OCI-LY1 (cell line): ENCODE data around the gene LRP2.

Experiments
- H2AFZ ChIP-seq: fragments of 200-600 bp; sonication (generic), shearing (Covaris generic); 2 replicates; pipeline ENCODE4 v1.6.0; 2014; ENCODE audit warnings: antibody characterized with exemption, mild to moderate bottlenecking, low read length
- H3F3A ChIP-seq: fragments of 200-600 bp; sonication (generic), shearing (Covaris generic); 2 replicates; pipeline ENCODE4 v1.6.0; 2014; ENCODE audit warnings: mild to moderate bottlenecking, antibody characterized with exemption, low read length, moderate library complexity; ENCODE audit not compliant: insufficient read depth
- H3K27ac ChIP-seq: fragments of 200-600 bp; sonication (generic); 2 replicates; pipeline ENCODE4 v1.5.1; 2014; ENCODE audit warnings: low read length, mixed run types, mild to moderate bottlenecking, low read depth; ENCODE audit not compliant: poor library complexity, severe bottlenecking
- H3K27me3 ChIP-seq: fragments of 200-600 bp; sonication (generic); 2 replicates; pipeline ENCODE4 v1.6.0; 2014; ENCODE audit warnings: antibody characterized with exemption, mild to moderate bottlenecking, low read length, moderate library complexity; ENCODE audit not compliant: insufficient read depth
- H3K36me3 ChIP-seq: fragments of 200-600 bp; sonication (generic); 2 replicates; pipeline ENCODE4 v1.6.1; 2014; ENCODE audit warnings: mild to moderate bottlenecking, antibody characterized with exemption, low read length, moderate library complexity, mixed read lengths; ENCODE audit not compliant: insufficient read depth
- H3K4me1 ChIP-seq: fragments of 200-600 bp; sonication (generic); 2 replicates; pipeline ENCODE4 v1.5.1; 2014; ENCODE audit warnings: mild to moderate bottlenecking, low read length, moderate library complexity; ENCODE audit not compliant: insufficient read depth, severe bottlenecking
- H3K4me2 ChIP-seq: fragments of 200-600 bp; sonication (generic), shearing (Covaris generic); 2 replicates; pipeline ENCODE4 v1.6.1; 2014; ENCODE audit warnings: low read length
- H3K4me3 ChIP-seq: fragments of 200-600 bp; sonication (generic); 2 replicates; pipeline ENCODE4 v1.5.1; 2014; ENCODE audit warnings: low read length, low read depth, mild to moderate bottlenecking, mixed read lengths; ENCODE audit not compliant: poor library complexity, severe bottlenecking
- H3K79me2 ChIP-seq: fragments of 200-600 bp; shearing (Covaris generic); 2 replicates; pipeline ENCODE4 v1.6.1; 2016; ENCODE audit warnings: mixed run types, low read length, mixed read lengths; ENCODE audit not compliant: insufficient read depth
- H3K9ac ChIP-seq: fragments of 200-600 bp; sonication (generic), shearing (Covaris generic); 2 replicates; pipeline ENCODE4 v1.6.1; 2014; ENCODE audit warnings: mild to moderate bottlenecking, low read length, mixed read lengths
- H3K9me2 ChIP-seq: fragments of 200-600 bp; sonication (generic), shearing (Covaris generic); 2 replicates; pipeline ENCODE4 v1.6.1; 2014; ENCODE audit warnings: low read depth, mild to moderate bottlenecking, low read length, mixed read lengths
- H3K9me3 ChIP-seq: fragments of 200-600 bp; shearing (Covaris generic); 2 replicates; pipeline ENCODE4 v1.6.1; 2014; ENCODE audit warnings: low read length, mixed read lengths
- H4K20me1 ChIP-seq: fragments of 200-600 bp; sonication (generic), shearing (Covaris generic); 2 replicates; pipeline ENCODE4 v1.6.0; 2016; ENCODE audit warnings: mild to moderate bottlenecking, low read length; ENCODE audit not compliant: insufficient read depth
- CTCF ChIP-seq: fragments of 200-600 bp; sonication (generic), shearing (Covaris generic); IDR thresholded peaks from 2 replicates; pipeline ENCODE4 v1.5.1; 2017; ENCODE audit warnings: mild to moderate bottlenecking, antibody characterized with exemption, low read length, moderate library complexity, mixed read lengths
- EZH2 ChIP-seq: fragments of 200-600 bp; sonication (generic), shearing (Covaris generic); IDR thresholded peaks from 2 replicates; pipeline ENCODE4 v1.8.0; 2017; ENCODE audit warnings: borderline replicate concordance, mixed run types, mild to moderate bottlenecking, antibody characterized with exemption, low read length, moderate library complexity, mixed read lengths

The LRP2 gene

GRCh38 chr2:169089182-169089581 lies 273.2 kb downstream of the LRP2 start:
- Histone ChIP-seq H3K4me3 (no peak overlapping the region), H2AFZ (no peak overlapping the region), H3K79me2 (no peaks in the 10 kb centered on the region), H3K9ac (no peak overlapping the region), H3K9me3 (no peaks in the 10 kb centered on the region), H3F3A (no peaks in the 10 kb centered on the region), H3K36me3 (no peaks in the 10 kb centered on the region), H4K20me1 (no peaks in the 10 kb centered on the region), H3K4me2 (no peak overlapping the region), H3K27me3 (no peaks in the 10 kb centered on the region; the same call in 1 of the 2 replicates), H3K4me1 (no peaks in the 10 kb centered on the region), H3K27ac (no peak overlapping the region), H3K9me2 (no peaks in the 10 kb centered on the region)
- TF ChIP-seq CTCF: no peak
- no peak for TF ChIP-seq EZH2

GRCh38 chr2:169087757-169088379 lies 274.5 kb downstream of the LRP2 start:
- Histone ChIP-seq H2AFZ (no peak overlapping the region), H3K27me3 (no peaks in the 10 kb centered on the region; the same call in 1 of the 2 replicates), H3K79me2 (no peaks in the 10 kb centered on the region), H3K4me1 (no peaks in the 10 kb centered on the region), H3K4me3 (no peak overlapping the region), H3K9me3 (no peaks in the 10 kb centered on the region), H3K9ac (no peak overlapping the region), H3F3A (no peaks in the 10 kb centered on the region), H3K9me2 (no peaks in the 10 kb centered on the region), H3K4me2 (no peak overlapping the region), H3K36me3 (no peaks in the 10 kb centered on the region), H3K27ac (no peak overlapping the region), H4K20me1 (no peaks in the 10 kb centered on the region)
- TF ChIP-seq EZH2 (no peak), CTCF (no peak)

GRCh38 chr2:169086893-169087467 lies 275.4 kb downstream of the LRP2 start:
- Histone ChIP-seq H3K9ac (no peak overlapping the region), H2AFZ (no peak overlapping the region), H3K9me2 (no peaks in the 10 kb centered on the region), H3K9me3 (no peaks in the 10 kb centered on the region), H3K79me2 (no peaks in the 10 kb centered on the region), H3F3A (no peaks in the 10 kb centered on the region), H3K36me3 (no peaks in the 10 kb centered on the region), H4K20me1 (no peaks in the 10 kb centered on the region), H3K4me3 (no peak overlapping the region), H3K4me2 (no peak overlapping the region), H3K27me3 (no peaks in the 10 kb centered on the region; the same call in 1 of the 2 replicates), H3K27ac (no peak overlapping the region), H3K4me1 (no peaks in the 10 kb centered on the region)
- TF ChIP-seq CTCF (no peak), EZH2 (no peak)
